ENCODE measurements around the gene CYP2A6.
"Not testable (repeated sequence)": the region's sequence is repeated elsewhere in the genome, so short reads cannot be mapped to it uniquely, and the experiment has no call there.

CYP2A6 gene

GRCh38 chr19:40850277-40850676 lies at the start of gene CYP2A6:
Gene CYP2A6 (minus strand): TSS chr19:40850447. CDS start chr19:40850426, 21 bp downstream.
- not testable (repeated sequence) for TF ChIP-seq CTCF (IDR thresholded peaks at IDR 0.05)

- TF ChIP-seq CTCF (IDR thresholded peaks at IDR 0.05): no peak
Measured at GRCh38 chr19:40896418-40896796, 46.2 kb upstream of the CYP2A6 start.

GRCh38 chr19:40893112-40893511 lies 42.9 kb upstream of the CYP2A6 start:
- no peak for TF ChIP-seq CTCF (IDR thresholded peaks at IDR 0.05)

GRCh38 chr19:40889366-40889765 lies 39.1 kb upstream of the CYP2A6 start:
- no peak for TF ChIP-seq CTCF (IDR thresholded peaks at IDR 0.05)

- TF ChIP-seq CTCF (IDR thresholded peaks at IDR 0.05): no peak
Measured at GRCh38 chr19:40888191-40888590, 37.9 kb upstream of the CYP2A6 start.

GRCh38 chr19:40882062-40882461 lies 31.8 kb upstream of the CYP2A6 start, which contains the start of gene CYP2A7:
Gene CYP2A7 (minus strand): TSS chr19:40882231. CDS start chr19:40882210, 21 bp downstream.
- TF ChIP-seq CTCF (IDR thresholded peaks at IDR 0.05): not testable (repeated sequence)

- no peak for TF ChIP-seq CTCF (IDR thresholded peaks at IDR 0.05)
Measured at GRCh38 chr19:40872209-40872608, 22.0 kb upstream of the CYP2A6 start.

- no peak for TF ChIP-seq CTCF (IDR thresholded peaks at IDR 0.05)
Measured at GRCh38 chr19:40867701-40868100, 17.5 kb upstream of the CYP2A6 start.
